PFSK-1 (cell line): Measurements from ENCODE around the gene BMX.

Experiments used
- FOXP2 ChIP-seq: optimal IDR thresholded peaks from 2 replicates; pipeline ENCODE3; 2011; ENCODE audit warnings: borderline replicate concordance, control low read depth, inconsistent platforms; ENCODE audit not compliant: insufficient read depth; ENCODE audit errors: extremely low read length, extremely low read depth
- POLR2AphosphoS5 ChIP-seq: IDR thresholded peaks from 2 replicates; pipeline ENCODE4 v1.6.1; 2012; ENCODE audit warnings: low read depth, mild to moderate bottlenecking, control low read depth, low read length, moderate library complexity
- REST ChIP-seq, 2 experiments: IDR thresholded peaks; 2 replicates each; pipeline versions ENCODE4 v1.6.1 to v1.8.0; 2011 to 2012; ENCODE audit warnings: low read depth in 2 of 2, low read length in 2 of 2, control low read depth in 1 of 2, inconsistent platforms in 1 of 2, mild to moderate bottlenecking in 1 of 2, moderate library complexity in 1 of 2; ENCODE audit not compliant: insufficient read depth in 1 of 2
- TAF1 ChIP-seq: IDR thresholded peaks from 2 replicates; pipeline ENCODE4 v1.6.1; 2012; ENCODE audit warnings: low read length, control low read depth, borderline replicate concordance; ENCODE audit not compliant: insufficient read depth

- TF ChIP-seq REST (IDR thresholded peaks at IDR 0.05; ENCODE audit: insufficient read depth in 1 of 2, low read depth in 2 of 2, low read length in 2 of 2): no peak
- TF ChIP-seq TAF1: no peak
- no peak for TF ChIP-seq FOXP2
- TF ChIP-seq POLR2AphosphoS5: no peak
Observed at GRCh38 chrX:15514279-15514678, 13.7 kb downstream of the BMX start.
